GM21737 (cell line): ENCODE measurements around the gene MAGEB5.
"Not testable (repeated sequence)": the region's sequence is repeated elsewhere in the genome, so short reads cannot be mapped to it uniquely, and the experiment has no call there.

ENCODE experiments used
- ATAC-seq: cut with Tn5 transposase; IDR thresholded peaks from one replicate; pipeline ENCODE4 v1.9.1; 2021; ENCODE audit warnings: mild to moderate bottlenecking, moderate library complexity; ENCODE audit not compliant: unreplicated experiment

Gene MAGEB5

GRCh38 chrX:26215869-26216268 is at the start of gene MAGEB5:
Gene MAGEB5 (plus strand): TSS chrX:26216169. CDS start chrX:26217302, 1,133 bp downstream.
- ATAC-seq, result no peak

- ATAC-seq, result no peak
Observed at GRCh38 chrX:26192204-26192603, 23.8 kb upstream of the MAGEB5 start, which contains the start of gene MAGEB6. Gene MAGEB6 (plus strand): TSS chrX:26192440. CDS start chrX:26193847, 1,407 bp downstream.

- no peak for ATAC-seq
Observed at GRCh38 chrX:26203561-26203960, 12.4 kb upstream of the MAGEB5 start.

DNA sequence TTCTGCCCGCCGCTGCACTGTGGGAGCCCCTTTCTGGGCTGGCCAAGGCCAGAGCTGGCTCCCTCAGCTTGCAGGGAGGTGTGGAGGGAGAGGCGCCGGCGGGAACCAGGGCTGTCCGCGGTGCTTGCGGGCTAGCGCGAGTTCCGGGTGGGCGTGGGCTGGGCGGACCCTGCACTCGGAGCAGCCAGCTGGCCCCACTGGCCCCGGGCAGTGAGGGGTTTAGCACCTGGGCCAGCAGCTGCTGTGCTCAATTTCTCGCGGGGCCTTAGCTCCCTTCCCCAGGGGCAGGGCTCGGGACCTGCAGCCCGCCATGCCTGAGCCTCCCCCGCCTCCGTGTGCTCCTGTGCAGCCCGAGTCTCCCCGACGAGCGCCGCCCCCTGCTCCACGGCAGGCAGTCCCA is 11.3 kb upstream of the MAGEB5 start:
- ATAC-seq, result not testable (repeated sequence)

- ATAC-seq, result no peak
Observed at GRCh38 chrX:26208012-26208411, 8.0 kb upstream of the MAGEB5 start.

GRCh38 chrX:26219351-26219750 is 3.4 kb downstream of the MAGEB5 start:
- no peak for ATAC-seq

DNA sequence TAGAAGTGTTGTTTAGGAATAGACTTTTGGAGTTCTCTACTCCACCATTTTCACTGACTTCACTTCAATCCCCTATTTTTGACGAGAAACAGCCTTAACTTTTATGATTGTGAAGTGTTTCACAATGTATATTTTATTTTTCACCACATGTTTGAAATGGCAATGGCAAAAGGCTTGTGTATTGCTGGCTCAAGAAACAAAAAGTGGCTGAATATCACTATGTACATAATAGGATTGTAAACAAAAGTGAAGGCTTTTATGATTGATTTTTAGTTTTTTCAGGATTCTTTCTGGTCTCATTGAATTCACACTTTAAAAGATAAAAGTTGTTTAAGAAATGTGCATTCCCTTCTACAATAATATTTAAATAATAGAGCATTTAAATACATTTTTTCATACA is 18.2 kb downstream of the MAGEB5 start:
- ATAC-seq, result no peak

GRCh38 chrX:26253526-26253925 is 37.6 kb downstream of the MAGEB5 start:
- ATAC-seq, result no peak

DNA sequence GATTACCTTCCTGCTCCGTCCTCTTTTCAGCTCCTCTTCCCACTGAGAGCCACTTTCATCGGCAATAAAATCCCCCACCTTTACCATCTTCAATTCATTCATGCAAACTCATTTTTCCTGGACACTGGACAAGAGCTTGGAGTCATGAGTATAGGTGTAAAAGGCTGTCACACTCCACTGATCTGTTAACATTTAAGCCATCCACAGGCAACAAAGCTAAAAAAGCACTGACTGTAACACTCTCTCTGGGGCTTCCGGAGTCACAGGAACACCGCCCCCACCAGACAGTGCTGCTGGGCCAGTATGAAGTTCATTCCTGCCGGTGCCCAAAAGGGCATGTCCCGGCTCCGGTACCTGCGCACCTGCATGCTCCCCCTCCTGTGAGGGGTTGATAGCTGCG is 38.5 kb downstream of the MAGEB5 start:
- no peak for ATAC-seq

DNA sequence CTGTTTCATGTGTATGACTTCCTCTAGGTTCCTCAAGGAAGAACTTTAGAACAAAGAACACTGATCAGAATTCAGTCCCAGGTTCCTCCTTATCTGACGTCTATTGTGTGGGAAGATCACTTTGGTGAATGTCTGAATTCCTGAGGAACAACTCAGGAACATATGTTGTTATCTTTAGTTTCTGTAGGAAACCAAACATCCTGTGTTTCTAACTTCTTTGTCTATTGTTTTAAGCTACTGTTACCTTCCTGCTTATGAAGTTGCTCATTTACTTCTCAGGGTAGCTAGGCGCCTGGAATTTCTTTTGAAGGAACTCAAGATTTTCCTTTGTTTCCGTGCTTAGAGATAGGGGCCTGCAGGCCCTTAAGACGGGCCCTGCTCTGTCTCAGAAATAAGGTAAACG is 46.2 kb downstream of the MAGEB5 start:
- no peak for ATAC-seq
